HL-60 (cell line): ENCODE results near the gene COBL.

Experiments
- CTCF ChIP-seq: IDR thresholded peaks from one replicate; pipeline ENCODE4 v1.5.1; 2011; ENCODE audit warnings: low read length, control low read depth, inconsistent platforms; ENCODE audit not compliant: insufficient read depth
- POLR2AphosphoS5 ChIP-seq: IDR thresholded peaks from 2 replicates; pipeline ENCODE4 v1.6.1; 2012; ENCODE audit warnings: low read depth
- REST ChIP-seq: IDR thresholded peaks from 2 replicates; pipeline ENCODE4 v1.6.1; 2012; ENCODE audit warnings: low read depth; ENCODE audit not compliant: insufficient replicate concordance
- SPI1 ChIP-seq: IDR thresholded peaks from 2 replicates; pipeline ENCODE4 v1.6.1; 2012; ENCODE audit warnings: low read depth, mild to moderate bottlenecking, borderline replicate concordance

- TF ChIP-seq CTCF = no peak
- no peak for TF ChIP-seq POLR2AphosphoS5
- no peak for TF ChIP-seq REST
- no peak for TF ChIP-seq SPI1
Observed at GRCh38 chr7:51226063-51226755, 90.4 kb downstream of the COBL start.
